Measurements from ENCODE around the gene SLC9A1. TPM values are rescaled to one million over a fixed set of nuclear protein-coding genes. Genes with fewer than 3 reads are reported as not detected.

SLC9A1 gene
- total RNA-seq, 6 experiments from 2014 or later: 1.7 to 4.3 (median 3.0) TPM

DNA sequence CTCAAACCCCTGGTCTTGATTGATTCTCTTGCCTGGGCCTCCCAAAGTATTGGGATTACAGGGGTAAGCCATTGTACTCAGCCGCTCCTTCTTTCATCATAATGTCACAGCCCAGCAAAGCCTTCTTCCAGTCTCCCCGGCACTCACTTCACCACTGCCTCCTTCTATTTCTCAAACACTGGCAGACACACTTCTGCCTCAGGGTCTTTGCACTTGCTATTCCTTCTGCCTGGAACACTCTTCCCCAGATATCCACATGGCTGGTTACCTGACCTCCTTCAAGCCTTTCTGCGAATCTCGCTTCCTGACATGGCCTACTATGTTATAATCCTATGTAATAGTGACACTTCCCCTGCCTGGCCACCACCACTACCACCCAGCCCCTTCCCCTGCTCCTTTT lies 7.2 kb upstream of the SLC9A1 start:
- Histone ChIP-seq H3K9me3 (no peaks in the 10 kb centered on the region), H3K4me1 (no peaks in the 10 kb centered on the region), H3K36me3 (no peaks in the 10 kb centered on the region), H3K4me3 (no peak overlapping the region), H3K27ac (no peak overlapping the region), H3K27me3 (no peaks in the 10 kb centered on the region)
- 97% methylated on average over 4 of the region's 4 CpGs for WGBS (ENCODE audit: insufficient coverage, low coverage, low lambda C conversion rate, missing lambda C conversion rate)
- ATAC-seq (no peak), DNase-seq (no peak)
- intact Hi-C loops (cut with DNase I): no loop called here
- TF ChIP-seq POLR2A (IDR thresholded peaks at IDR 0.05): no peak
- TF ChIP-seq, protein P1, sequence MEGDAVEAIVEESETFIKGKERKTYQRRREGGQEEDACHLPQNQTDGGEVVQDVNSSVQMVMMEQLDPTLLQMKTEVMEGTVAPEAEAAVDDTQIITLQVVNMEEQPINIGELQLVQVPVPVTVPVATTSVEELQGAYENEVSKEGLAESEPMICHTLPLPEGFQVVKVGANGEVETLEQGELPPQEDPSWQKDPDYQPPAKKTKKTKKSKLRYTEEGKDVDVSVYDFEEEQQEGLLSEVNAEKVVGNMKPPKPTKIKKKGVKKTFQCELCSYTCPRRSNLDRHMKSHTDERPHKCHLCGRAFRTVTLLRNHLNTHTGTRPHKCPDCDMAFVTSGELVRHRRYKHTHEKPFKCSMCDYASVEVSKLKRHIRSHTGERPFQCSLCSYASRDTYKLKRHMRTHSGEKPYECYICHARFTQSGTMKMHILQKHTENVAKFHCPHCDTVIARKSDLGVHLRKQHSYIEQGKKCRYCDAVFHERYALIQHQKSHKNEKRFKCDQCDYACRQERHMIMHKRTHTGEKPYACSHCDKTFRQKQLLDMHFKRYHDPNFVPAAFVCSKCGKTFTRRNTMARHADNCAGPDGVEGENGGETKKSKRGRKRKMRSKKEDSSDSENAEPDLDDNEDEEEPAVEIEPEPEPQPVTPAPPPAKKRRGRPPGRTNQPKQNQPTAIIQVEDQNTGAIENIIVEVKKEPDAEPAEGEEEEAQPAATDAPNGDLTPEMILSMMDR (IDR thresholded peaks at IDR 0.05): no peak

DNA sequence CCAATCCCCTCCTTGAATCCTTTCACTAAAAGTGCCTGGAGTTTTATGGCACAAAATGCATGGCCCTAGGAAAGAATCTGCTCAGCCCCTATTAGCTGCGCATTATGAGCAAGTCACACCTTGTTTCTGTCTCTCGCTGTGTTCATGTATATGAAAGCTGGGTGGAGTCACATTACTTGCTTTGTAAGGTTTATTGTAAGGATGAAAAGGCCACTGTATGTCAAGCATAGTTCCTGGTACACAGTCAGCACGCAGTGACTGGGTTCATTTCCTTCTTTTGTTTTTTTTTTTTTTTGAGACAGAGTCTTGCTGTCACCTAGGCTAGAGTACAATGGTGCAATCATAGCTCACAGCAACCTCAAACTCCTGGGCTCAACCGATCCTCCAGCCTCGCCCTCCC lies 6.7 kb upstream of the SLC9A1 start:
- Histone ChIP-seq H3K4me3 (no peak overlapping the region), H3K9me3 (no peaks in the 10 kb centered on the region), H3K36me3 (no peaks in the 10 kb centered on the region), H3K27ac (no peak overlapping the region), H3K27me3 (no peaks in the 10 kb centered on the region), H3K4me1 (no peaks in the 10 kb centered on the region)
- no peak for TF ChIP-seq POLR2A (IDR thresholded peaks at IDR 0.05)
- TF ChIP-seq, protein P1 (IDR thresholded peaks at IDR 0.05): no peak
- WGBS (ENCODE audit: insufficient coverage, low coverage, low lambda C conversion rate, missing lambda C conversion rate): 63% methylated on average over 4 of the region's 5 CpGs
- ATAC-seq (peak; percentile 46 to 74 (median 70)), DNase-seq (no peak)
- intact Hi-C loops (cut with DNase I): no loop called here

DNA sequence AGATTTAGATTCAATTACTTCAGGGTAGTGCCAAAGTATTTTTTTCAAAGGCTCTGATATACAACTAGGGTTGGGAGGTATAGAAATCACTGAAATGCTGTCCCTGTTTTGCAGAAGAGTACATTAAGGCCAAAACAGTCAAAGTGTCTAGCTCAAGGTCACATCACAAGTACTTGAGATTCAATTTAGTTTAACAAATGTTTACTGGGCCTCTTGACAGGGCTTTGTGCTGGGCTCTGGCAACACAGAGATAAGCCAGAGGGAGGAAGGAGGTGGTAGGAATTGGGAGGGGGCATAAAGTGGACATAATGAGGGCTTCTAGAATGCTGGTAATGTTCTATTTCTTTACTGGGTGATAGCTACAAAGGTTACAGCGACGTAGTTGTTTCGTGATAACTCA lies 2.3 kb upstream of the SLC9A1 start:
- no peak for TF ChIP-seq POLR2A (IDR thresholded peaks at IDR 0.05)
- TF ChIP-seq, protein P1 (IDR thresholded peaks at IDR 0.05): no peak
- Histone ChIP-seq H3K4me3 (no peak overlapping the region), H3K9me3 (no peaks in the 10 kb centered on the region), H3K4me1 (peaks cover 0 to 28% (median 2%) of the 10 kb centered on the region in 4 donors), H3K27me3 (no peaks in the 10 kb centered on the region), H3K27ac (no peak overlapping the region), H3K36me3 (no peaks in the 10 kb centered on the region)
- intact Hi-C loops (cut with DNase I): loop anchor here in 1 of 2 donors (10.0 kb wide), 1 partner anchor 52 kb away; no protein-coding TSS in a partner anchor
- no peak for DNase-seq
- WGBS (ENCODE audit: insufficient coverage, low coverage, low lambda C conversion rate, missing lambda C conversion rate): 92% methylated on average over 3 of the region's 3 CpGs
- ATAC-seq: no peak

DNA sequence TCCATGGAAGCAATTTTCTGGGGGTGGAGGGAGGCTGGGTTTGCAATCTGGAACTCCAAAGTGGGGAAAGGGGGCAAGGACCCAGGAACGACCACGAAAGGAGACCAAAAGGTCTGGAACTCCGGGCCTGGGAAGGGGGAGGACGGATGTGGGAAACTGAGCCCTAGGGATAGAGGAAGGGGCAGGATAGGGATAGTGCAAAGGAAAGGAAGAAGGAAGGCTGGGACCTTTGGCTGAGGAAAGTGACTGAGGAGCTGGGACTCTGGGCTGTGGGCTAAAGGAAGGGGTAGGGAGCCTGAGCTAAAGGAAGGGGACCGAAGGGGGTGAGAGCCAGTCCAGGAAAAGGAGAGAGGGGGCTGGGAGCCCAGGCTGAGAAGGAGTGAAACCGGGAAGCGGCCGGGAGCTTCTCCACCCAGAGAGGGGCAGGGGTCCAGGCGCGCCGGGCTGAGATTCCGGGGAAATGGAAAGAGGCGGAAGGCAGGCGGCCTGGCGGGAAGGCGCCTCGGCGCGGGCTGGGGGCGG lies 395 bp downstream of the SLC9A1 start:
- Histone ChIP-seq H3K4me3 (peak overlapping the region; percentile 63 to 80 (median 72)), H3K4me1 (peaks cover 0 to 28% (median 2%) of the 10 kb centered on the region in 4 donors), H3K27me3 (no peaks in the 10 kb centered on the region), H3K9me3 (no peaks in the 10 kb centered on the region), H3K27ac (peak overlapping the region; percentile 56 to 83 (median 82)), H3K36me3 (no peaks in the 10 kb centered on the region)
- WGBS (ENCODE audit: insufficient coverage, low coverage, low lambda C conversion rate, missing lambda C conversion rate): 14% methylated on average over 5 of the region's 20 CpGs
- intact Hi-C loops (cut with DNase I): loop anchor here in 1 of 2 donors (10.0 kb wide), 1 partner anchor 50 kb away; no protein-coding TSS in a partner anchor
- no peak for TF ChIP-seq POLR2A (IDR thresholded peaks at IDR 0.05)
- TF ChIP-seq, protein P1 (IDR thresholded peaks at IDR 0.05): no peak
- ATAC-seq: peak in 1 of 4 donors; percentile 1
- DNase-seq: no peak

Data from right lobe of liver (tissue), 6 donors.